GM12864 (cell line): Measurements from ENCODE around the gene TMEM81.

Source experiments
- DNase-seq: peaks from one replicate; pipeline ENCODE4 v3.0.0-alpha.2; 2011; ENCODE audit warnings: low read depth
- H3K4me3 ChIP-seq: 2 replicates; pipeline ENCODE4 v1.5.1; 2011; ENCODE audit warnings: mild to moderate bottlenecking, low read depth, low read length, control low read depth
- TF ChIP-seq, protein P1 (sequence below): IDR thresholded peaks from 2 replicates; pipeline ENCODE4 v1.5.1; 2011; ENCODE audit warnings: low read depth, mild to moderate bottlenecking, moderate library complexity, low read length, control low read depth, inconsistent platforms; ENCODE audit errors: missing control alignments

The TMEM81 gene

DNA sequence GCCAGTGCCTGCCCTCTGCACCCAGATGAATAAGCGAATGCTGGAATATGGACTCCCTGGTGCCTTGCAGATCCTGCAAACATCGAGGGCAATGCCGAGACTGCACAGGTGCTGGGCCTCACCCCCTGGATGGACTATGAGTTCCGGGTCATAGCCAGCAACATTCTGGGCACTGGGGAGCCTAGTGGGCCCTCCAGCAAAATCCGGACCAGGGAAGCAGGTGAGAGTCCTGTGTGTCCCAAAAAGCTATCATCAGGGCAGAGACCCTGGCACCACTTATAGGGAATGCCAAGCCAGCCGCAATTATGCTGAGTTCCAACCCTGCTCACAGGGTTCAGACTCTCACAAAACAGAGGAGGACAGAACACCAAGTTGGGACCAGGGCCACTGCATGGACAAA is 17.2 kb downstream of the TMEM81 start:
- no peak overlapping the region for H3K4me3 ChIP-seq
- TF ChIP-seq, protein P1, sequence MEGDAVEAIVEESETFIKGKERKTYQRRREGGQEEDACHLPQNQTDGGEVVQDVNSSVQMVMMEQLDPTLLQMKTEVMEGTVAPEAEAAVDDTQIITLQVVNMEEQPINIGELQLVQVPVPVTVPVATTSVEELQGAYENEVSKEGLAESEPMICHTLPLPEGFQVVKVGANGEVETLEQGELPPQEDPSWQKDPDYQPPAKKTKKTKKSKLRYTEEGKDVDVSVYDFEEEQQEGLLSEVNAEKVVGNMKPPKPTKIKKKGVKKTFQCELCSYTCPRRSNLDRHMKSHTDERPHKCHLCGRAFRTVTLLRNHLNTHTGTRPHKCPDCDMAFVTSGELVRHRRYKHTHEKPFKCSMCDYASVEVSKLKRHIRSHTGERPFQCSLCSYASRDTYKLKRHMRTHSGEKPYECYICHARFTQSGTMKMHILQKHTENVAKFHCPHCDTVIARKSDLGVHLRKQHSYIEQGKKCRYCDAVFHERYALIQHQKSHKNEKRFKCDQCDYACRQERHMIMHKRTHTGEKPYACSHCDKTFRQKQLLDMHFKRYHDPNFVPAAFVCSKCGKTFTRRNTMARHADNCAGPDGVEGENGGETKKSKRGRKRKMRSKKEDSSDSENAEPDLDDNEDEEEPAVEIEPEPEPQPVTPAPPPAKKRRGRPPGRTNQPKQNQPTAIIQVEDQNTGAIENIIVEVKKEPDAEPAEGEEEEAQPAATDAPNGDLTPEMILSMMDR, result no peak
- no peak for DNase-seq

DNA sequence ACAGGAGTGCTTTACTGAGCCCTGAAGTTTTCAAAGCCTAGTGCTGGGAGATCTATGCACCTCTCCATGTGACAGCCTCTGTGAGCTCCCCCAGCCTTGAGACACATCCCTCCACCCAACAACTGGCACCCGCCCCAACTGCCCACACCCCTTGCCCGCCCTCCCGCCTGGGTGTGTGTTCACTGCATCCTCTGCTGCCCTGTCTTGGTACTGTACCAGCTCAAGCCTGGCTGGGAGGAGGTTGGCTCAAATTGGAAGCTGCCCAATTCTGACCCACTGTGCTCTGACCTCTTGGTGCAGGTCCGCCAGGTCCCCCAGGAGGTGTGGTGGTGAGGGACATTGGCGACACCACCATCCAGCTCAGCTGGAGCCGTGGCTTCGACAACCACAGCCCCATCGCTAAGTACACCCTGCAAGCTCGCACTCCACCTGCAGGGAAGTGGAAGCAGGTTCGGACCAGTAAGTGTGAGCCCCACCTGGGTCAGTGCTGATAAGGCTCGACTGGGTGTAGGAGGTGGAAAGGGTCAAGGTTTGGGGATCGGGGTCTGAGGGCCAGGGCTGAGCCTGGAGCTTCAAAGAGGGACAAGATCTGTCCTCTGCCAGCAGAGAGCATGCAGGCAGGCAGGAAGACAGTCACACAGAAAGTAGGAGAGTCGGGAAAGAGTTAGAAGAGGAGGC is 18.0 kb downstream of the TMEM81 start:
- DNase-seq, result no peak
- TF ChIP-seq, protein P1, result no peak
- H3K4me3 ChIP-seq, result no peak overlapping the region

DNA sequence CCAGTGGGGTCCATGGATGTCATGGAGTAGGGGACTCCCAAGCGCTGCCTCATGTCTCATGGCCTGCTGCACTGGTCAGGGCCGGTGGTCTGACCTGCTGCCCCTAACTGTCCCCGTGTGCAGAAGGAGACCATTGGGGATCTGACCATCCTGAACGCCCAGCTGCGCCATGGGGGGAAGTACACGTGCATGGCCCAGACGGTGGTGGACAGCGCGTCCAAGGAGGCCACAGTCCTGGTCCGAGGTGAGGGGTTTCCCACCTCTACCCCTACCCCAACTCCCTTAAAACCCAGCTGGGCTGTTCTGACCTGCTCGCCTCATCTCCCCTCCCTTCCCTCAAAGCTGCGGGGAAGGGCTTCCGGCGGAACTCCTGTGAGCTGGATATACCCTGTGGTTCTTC is 18.6 kb downstream of the TMEM81 start:
- DNase-seq, result no peak
- H3K4me3 ChIP-seq, result no peak overlapping the region
- TF ChIP-seq, protein P1, result no peak

DNA sequence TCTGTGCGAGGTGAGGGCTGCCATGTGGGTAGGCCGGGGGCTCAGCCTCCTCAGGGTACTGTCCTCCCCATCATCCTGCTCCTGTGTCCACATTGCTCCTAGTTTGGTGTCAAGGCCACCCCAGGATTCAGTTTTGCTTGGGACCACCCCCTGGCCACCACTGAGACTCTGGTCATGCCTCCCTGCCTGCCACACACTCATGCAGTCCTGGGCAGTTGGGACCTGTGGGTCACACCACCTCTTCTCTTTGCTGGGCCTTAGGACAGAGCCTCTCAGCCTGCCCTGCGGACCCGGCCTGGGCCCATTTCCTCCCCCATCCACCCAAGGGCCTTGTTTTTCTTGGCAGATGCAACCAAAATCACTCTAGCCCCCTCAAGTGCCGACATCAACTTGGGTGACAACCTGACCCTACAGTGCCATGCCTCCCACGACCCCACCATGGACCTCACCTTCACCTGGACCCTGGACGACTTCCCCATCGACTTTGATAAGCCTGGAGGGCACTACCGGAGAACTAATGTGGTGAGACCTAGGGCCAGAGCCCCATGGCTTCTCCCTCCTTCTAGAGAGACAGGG is 19.4 kb downstream of the TMEM81 start:
- no peak overlapping the region for H3K4me3 ChIP-seq
- TF ChIP-seq, protein P1, result no peak
- no peak for DNase-seq

DNA sequence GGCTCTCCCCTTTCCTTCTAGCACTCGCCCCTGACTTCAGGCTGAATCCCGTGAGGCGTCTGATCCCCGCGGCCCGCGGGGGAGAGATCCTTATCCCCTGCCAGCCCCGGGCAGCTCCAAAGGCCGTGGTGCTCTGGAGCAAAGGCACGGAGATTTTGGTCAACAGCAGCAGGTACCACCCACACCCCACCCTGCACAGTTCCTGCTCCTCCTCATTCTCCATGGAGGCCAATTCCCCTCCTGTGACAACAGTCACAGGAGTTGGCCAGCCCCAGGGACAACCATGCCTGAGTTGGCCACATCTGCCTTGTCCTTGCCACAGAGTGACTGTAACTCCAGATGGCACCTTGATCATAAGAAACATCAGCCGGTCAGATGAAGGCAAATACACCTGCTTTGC is 20.0 kb downstream of the TMEM81 start:
- no peak overlapping the region for H3K4me3 ChIP-seq
- DNase-seq, result no peak
- TF ChIP-seq, protein P1, result no peak

DNA sequence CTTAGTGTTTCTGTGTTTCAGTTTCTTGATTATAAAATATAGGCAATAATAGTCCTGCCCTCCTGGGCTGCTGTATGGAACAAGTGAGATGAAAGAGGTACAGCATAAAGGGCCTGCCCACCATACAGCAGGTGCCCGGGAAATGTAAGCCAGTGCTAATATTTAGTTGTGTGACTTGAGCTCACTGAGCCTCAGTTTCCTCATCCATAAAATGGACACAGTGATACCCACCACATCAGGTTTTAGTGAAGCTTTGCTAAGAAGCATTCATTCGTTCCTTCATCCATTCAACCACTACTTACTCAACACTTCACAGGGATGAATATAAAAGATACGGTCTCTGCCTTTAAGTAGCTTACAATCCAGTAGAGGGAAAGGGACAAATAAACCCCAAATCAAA is 21.4 kb downstream of the TMEM81 start:
- TF ChIP-seq, protein P1, result no peak
- H3K4me3 ChIP-seq, result no peak overlapping the region
- DNase-seq, result no peak

DNA sequence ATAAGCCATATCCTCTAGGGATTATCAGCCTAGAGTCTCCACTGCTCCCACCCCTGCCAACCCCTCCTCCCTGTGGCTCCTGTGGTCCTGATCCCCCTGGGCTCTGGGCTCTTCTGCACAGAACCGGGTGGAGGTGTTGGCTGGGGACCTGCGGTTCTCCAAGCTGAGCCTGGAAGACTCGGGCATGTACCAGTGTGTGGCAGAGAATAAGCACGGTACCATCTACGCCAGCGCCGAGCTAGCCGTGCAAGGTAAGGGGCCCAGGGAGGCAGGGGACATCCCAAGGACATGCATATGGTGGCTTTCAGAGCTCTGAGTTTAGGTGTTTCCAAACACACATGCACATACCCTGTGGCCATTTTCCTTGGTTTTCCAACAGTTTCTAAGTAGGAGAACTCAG is 21.9 kb downstream of the TMEM81 start:
- TF ChIP-seq, protein P1, result no peak
- H3K4me3 ChIP-seq, result no peak overlapping the region
- no peak for DNase-seq
